ENCODE data around the gene MS4A5. TPM values are rescaled to one million over a fixed set of nuclear protein-coding genes. Genes with fewer than 3 reads are reported as not detected.

The MS4A5 gene
- total and polyA plus RNA-seq, 2 experiments from 2014 or later = not detected

DNA sequence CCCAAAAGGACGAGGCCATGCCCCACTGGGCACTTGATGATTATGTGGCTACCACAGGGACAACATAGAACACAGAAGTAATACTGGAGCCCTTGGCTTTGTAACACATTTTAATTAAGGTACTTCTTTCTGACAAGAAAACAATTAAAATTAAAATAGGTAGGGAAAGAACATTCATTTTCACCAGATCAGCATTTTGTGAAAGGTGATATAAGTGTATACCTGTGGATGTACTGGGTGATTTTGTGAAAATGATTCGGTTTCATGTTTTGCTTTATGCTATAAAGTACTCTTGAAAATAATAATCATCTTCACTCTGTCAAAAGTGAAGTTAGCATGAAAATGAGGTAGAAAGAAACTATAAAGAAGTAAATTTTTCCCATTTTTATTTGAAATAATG is 64.1 kb downstream of the MS4A5 start:
- no peak overlapping the region for H3K27ac ChIP-seq
- DNase-seq (ENCODE audit: low read depth in 1 of 2, low spot score in 1 of 2) = no peak
- no peaks in the 10 kb centered on the region for H3K4me1 ChIP-seq (ENCODE audit: low read depth)
- H3K27me3 ChIP-seq = no peaks in the 10 kb centered on the region
- H3K4me3 ChIP-seq = no peak overlapping the region
- no peaks in the 10 kb centered on the region for H3K9me3 ChIP-seq (ENCODE audit: low read depth)
- no peaks in the 10 kb centered on the region for H3K36me3 ChIP-seq
- TF ChIP-seq, protein P1, sequence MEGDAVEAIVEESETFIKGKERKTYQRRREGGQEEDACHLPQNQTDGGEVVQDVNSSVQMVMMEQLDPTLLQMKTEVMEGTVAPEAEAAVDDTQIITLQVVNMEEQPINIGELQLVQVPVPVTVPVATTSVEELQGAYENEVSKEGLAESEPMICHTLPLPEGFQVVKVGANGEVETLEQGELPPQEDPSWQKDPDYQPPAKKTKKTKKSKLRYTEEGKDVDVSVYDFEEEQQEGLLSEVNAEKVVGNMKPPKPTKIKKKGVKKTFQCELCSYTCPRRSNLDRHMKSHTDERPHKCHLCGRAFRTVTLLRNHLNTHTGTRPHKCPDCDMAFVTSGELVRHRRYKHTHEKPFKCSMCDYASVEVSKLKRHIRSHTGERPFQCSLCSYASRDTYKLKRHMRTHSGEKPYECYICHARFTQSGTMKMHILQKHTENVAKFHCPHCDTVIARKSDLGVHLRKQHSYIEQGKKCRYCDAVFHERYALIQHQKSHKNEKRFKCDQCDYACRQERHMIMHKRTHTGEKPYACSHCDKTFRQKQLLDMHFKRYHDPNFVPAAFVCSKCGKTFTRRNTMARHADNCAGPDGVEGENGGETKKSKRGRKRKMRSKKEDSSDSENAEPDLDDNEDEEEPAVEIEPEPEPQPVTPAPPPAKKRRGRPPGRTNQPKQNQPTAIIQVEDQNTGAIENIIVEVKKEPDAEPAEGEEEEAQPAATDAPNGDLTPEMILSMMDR (IDR thresholded peaks at IDR 0.05; ENCODE audit: low read depth, low read length) = no peak

Other genes starting within 250 kb of the MS4A5 start
- gene MS4A6A, start 246.5 kb upstream of the MS4A5 start, total RNA-seq = 0.83 TPM in 1 of 2 replicates, not detected in the other
- gene MS4A6A, start 246.5 kb upstream of the MS4A5 start, polyA plus RNA-seq = not detected in 2 replicates
- gene MS4A4E, start 186.4 kb upstream of the MS4A5 start, total RNA-seq = not detected in 2 replicates
- gene MS4A4E, start 186.4 kb upstream of the MS4A5 start, polyA plus RNA-seq = not detected in 2 replicates
- gene MS4A4A, start 148.9 kb upstream of the MS4A5 start, total RNA-seq = not detected in 2 replicates
- gene MS4A4A, start 148.9 kb upstream of the MS4A5 start, polyA plus RNA-seq = not detected in 2 replicates
- not detected in 2 replicates for gene MS4A6E, start 102.3 kb upstream of the MS4A5 start, total RNA-seq
- gene MS4A6E, start 102.3 kb upstream of the MS4A5 start, polyA plus RNA-seq = not detected in 2 replicates
- gene MS4A7, start 51.0 kb upstream of the MS4A5 start, total RNA-seq = not detected in 2 replicates
- gene MS4A7, start 51.0 kb upstream of the MS4A5 start, polyA plus RNA-seq = not detected in 2 replicates
- not detected in 2 replicates for gene MS4A14, start 33.1 kb upstream of the MS4A5 start, total RNA-seq
- gene MS4A14, start 33.1 kb upstream of the MS4A5 start, polyA plus RNA-seq = not detected in 2 replicates
- gene MS4A1, start 26.3 kb downstream of the MS4A5 start, total RNA-seq = not detected in 2 replicates
- gene MS4A1, start 26.3 kb downstream of the MS4A5 start, polyA plus RNA-seq = 0.27 TPM in 1 of 2 replicates, not detected in the other
- gene MS4A12, start 63.2 kb downstream of the MS4A5 start, total RNA-seq = not detected in 2 replicates
- not detected in 2 replicates for gene MS4A12, start 63.2 kb downstream of the MS4A5 start, polyA plus RNA-seq
- gene MS4A13, start 85.8 kb downstream of the MS4A5 start, total RNA-seq = not detected in 2 replicates
- gene MS4A13, start 85.8 kb downstream of the MS4A5 start, polyA plus RNA-seq = not detected in 2 replicates

Data from cardiac muscle cell (in vitro differentiated cells and primary cell).